Mucosa of stomach (tissue), 1 donor: ENCODE measurements around the gene C1orf210.

Source experiments
- H3K27me3 ChIP-seq: one replicate; pipeline ENCODE4 v1.7.0; 2013; ENCODE audit warnings: mild to moderate bottlenecking, low read length; ENCODE audit not compliant: control insufficient read depth, insufficient read depth
- H3K36me3 ChIP-seq: one replicate; pipeline ENCODE4 v1.7.0; 2013; ENCODE audit warnings: low read length; ENCODE audit not compliant: control insufficient read depth, insufficient read depth
- H3K4me1 ChIP-seq: one replicate; pipeline ENCODE4 v1.7.0; 2013; ENCODE audit warnings: mild to moderate bottlenecking, low read length; ENCODE audit not compliant: control insufficient read depth, insufficient read depth
- H3K4me3 ChIP-seq: one replicate; pipeline ENCODE4 v1.7.0; 2013; ENCODE audit warnings: low read length
- H3K9ac ChIP-seq: one replicate; pipeline ENCODE4 v1.7.0; 2013; ENCODE audit warnings: mild to moderate bottlenecking, low read length, moderate library complexity
- H3K9me3 ChIP-seq: one replicate; pipeline ENCODE4 v1.7.0; 2013; ENCODE audit warnings: mild to moderate bottlenecking, low read length, moderate library complexity; ENCODE audit not compliant: control insufficient read depth
- donor health status: Pancreatic carcinoma.

Gene C1orf210

DNA sequence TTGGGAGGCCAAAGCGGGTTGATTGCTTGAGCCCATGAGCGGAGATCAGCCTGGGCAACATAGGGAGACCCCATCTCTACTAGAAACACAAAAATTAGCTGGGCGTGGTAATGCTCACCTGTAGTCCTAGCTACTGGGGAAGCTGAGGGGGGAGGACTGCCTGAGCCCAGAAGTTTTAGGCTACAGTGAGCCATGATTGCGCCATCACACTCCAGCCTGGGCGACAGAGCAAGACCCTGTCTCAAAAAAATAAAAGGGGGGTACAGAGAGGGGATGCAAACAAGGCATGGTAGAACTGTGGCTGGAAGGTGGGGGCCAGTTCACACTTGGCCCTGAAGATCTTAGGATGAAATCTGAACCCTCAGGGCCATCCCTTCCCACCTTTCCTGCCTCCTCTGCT is 1.2 kb upstream of the C1orf210 start:
- Histone ChIP-seq H3K36me3 (no peaks in the 10 kb centered on the region), H3K4me3 (no peak overlapping the region), H3K9ac (peak overlapping the region; percentile 84)

GRCh38 chr1:43286115-43286514 is 734 bp upstream of the C1orf210 start:
- Histone ChIP-seq H3K27me3 (peaks cover 6% of the 10 kb centered on the region), H3K9ac (peak overlapping the region; percentile 84), H3K4me1 (peaks cover 46% of the 10 kb centered on the region), H3K4me3 (peak overlapping the region; percentile 96), H3K36me3 (no peaks in the 10 kb centered on the region), H3K9me3 (no peaks in the 10 kb centered on the region)

More for the DNA sequence above, 1.2 kb upstream of the C1orf210 start:
- Histone ChIP-seq H3K9me3 (no peaks in the 10 kb centered on the region), H3K27me3 (peaks cover 6% of the 10 kb centered on the region), H3K4me1 (peaks cover 46% of the 10 kb centered on the region)

DNA sequence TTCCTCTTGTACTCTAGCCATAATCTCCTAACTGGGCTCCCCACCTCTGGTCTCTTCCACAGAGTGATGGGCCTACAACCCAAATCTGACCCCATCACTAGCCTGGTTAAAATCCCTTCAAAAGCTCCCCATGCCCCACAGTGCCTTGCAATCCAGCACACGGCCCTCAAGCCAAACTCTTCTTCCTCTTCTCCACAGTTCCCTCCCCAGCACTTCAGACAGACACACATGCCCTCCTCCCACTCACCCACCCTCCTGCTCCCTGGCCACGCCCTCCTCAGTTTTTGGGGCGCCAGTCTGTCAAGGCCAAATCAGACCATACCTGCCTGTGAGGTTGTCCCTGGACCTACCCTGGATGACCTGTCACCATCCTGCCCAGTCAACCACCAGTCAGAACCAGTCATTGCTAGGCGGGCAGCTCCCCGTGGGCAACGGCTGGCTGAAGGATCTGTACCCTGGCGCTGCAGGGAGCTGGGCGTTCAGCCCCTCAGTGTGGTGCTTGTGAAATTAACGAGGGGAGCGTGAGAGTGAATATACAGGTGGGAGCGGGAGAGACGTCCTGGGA is 753 bp downstream of the C1orf210 start:
- peak overlapping the region; percentile 84 for H3K9ac ChIP-seq
- H3K4me3 ChIP-seq = peak overlapping the region; percentile 96

DNA sequence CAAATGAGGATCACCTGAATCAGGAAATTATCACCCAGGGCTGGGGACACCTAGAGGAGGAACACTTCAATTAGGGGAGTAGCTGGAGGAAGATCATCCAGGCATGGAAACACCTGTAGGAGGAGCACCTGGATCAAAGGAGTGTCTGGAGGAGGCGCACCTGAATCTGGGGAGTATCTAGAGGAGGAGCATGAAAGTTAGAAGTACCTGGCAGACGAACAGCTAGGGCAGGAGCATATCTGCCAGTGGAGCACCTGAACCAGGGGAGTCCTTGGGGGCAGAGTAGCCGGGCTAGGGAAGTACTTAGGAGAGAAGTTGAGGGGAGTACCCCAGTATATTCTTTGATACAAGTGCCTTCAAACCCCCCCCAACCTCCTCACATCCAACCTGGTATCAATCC is 1.3 kb downstream of the C1orf210 start:
- peak overlapping the region; percentile 84 for H3K9ac ChIP-seq
- H3K36me3 ChIP-seq = peaks cover 7% of the 10 kb centered on the region
- H3K27me3 ChIP-seq = peaks cover 6% of the 10 kb centered on the region
- H3K9me3 ChIP-seq = no peaks in the 10 kb centered on the region
- peak overlapping the region; percentile 96 for H3K4me3 ChIP-seq
- H3K4me1 ChIP-seq = peaks cover 37% of the 10 kb centered on the region

More for the DNA sequence above, 753 bp downstream of the C1orf210 start:
- Histone ChIP-seq H3K27me3 (peaks cover 6% of the 10 kb centered on the region), H3K9me3 (no peaks in the 10 kb centered on the region), H3K4me1 (peaks cover 40% of the 10 kb centered on the region), H3K36me3 (peaks cover 3% of the 10 kb centered on the region)

DNA sequence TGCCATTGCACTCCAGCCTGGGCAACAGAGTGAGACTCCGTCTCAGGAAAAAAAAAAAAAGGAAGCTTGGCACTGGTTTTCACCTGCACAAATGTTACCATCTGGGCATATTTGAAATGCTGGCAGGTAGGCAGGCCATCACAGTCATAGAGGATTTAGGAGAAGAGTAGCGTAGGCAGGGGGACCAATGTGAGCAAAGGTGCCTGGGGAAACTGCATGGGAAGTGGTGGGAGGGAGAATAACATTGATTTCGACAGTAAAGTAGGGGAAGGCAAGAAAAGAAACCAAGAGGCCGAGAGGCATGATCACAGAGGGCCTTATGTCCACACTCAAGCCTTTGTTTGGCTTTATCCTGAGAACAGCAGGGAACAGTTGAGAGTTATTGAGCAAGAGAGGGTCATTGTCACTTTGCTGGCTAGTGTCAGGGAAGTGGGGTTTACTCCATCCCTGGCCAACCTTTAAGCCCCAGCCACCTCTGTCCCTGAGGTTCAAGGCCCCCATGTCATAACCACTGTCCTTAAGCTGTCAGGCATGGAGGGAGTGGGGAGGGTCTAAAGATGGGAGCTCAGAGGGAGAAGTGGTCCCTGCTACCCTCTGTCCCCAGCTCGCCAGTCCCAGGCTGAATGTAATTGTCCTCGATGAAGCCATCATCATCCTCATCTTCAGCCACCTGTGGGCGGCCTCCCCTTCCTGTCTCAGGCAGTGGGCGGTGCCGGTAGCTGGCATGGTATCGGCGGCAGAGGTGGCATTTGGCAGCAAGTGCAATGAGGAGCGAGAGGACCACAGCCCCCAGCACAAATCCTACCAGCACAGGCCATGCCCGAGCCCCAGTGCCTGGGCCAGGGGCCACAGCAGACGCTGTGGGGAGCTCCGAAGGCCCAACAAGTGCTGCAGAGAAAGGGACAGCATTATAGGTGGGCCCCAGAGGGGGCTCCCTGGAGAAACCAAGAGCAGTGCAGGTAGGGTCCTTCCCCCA is 2.9 kb downstream of the C1orf210 start:
- Histone ChIP-seq H3K4me3 (no peak overlapping the region), H3K9me3 (no peaks in the 10 kb centered on the region), H3K27me3 (peaks cover 6% of the 10 kb centered on the region), H3K9ac (no peak overlapping the region), H3K36me3 (peaks cover 7% of the 10 kb centered on the region), H3K4me1 (peaks cover 30% of the 10 kb centered on the region)

GRCh38 chr1:43280692-43281091 is 4.7 kb downstream of the C1orf210 start:
- Histone ChIP-seq H3K4me1 (peaks cover 35% of the 10 kb centered on the region), H3K9me3 (no peaks in the 10 kb centered on the region), H3K4me3 (no peak overlapping the region), H3K27me3 (peaks cover 6% of the 10 kb centered on the region), H3K9ac (no peak overlapping the region), H3K36me3 (peaks cover 7% of the 10 kb centered on the region)

- Histone ChIP-seq H3K4me3 (no peak overlapping the region), H3K4me1 (peaks cover 38% of the 10 kb centered on the region), H3K36me3 (peaks cover 7% of the 10 kb centered on the region), H3K9ac (no peak overlapping the region), H3K9me3 (no peaks in the 10 kb centered on the region), H3K27me3 (no peaks in the 10 kb centered on the region)
Observed at GRCh38 chr1:43279666-43280065, 5.7 kb downstream of the C1orf210 start.

DNA sequence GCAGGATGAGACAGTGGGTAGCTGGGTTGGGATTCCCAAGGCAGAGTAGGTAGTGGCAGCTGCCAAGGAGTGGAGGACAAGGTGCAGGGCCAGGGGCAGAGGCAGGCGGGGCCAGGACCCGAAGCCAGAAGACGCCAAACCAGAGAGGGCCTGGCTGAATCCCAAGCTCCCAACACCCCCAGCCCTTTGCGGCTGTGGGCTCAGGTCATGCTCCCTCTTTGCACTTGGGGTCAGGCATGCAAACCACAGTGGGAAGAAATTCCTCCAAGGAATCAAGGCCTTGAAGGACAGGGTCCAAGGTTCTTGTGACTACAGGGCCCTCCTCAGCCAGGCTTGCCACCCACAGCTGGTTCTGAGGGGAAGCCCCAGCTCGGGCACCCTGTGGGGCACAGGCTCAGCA is 6.2 kb downstream of the C1orf210 start:
- H3K4me1 ChIP-seq = peaks cover 39% of the 10 kb centered on the region
- no peak overlapping the region for H3K4me3 ChIP-seq
- no peaks in the 10 kb centered on the region for H3K27me3 ChIP-seq
- H3K9ac ChIP-seq = no peak overlapping the region
- H3K9me3 ChIP-seq = no peaks in the 10 kb centered on the region
- H3K36me3 ChIP-seq = peaks cover 7% of the 10 kb centered on the region

- no peaks in the 10 kb centered on the region for H3K9me3 ChIP-seq
- H3K4me3 ChIP-seq = no peak overlapping the region
- H3K9ac ChIP-seq = no peak overlapping the region
- peaks cover 33% of the 10 kb centered on the region for H3K4me1 ChIP-seq
- no peaks in the 10 kb centered on the region for H3K27me3 ChIP-seq
- peaks cover 7% of the 10 kb centered on the region for H3K36me3 ChIP-seq
Observed at GRCh38 chr1:43277116-43277876, 8.1 kb downstream of the C1orf210 start.

DNA sequence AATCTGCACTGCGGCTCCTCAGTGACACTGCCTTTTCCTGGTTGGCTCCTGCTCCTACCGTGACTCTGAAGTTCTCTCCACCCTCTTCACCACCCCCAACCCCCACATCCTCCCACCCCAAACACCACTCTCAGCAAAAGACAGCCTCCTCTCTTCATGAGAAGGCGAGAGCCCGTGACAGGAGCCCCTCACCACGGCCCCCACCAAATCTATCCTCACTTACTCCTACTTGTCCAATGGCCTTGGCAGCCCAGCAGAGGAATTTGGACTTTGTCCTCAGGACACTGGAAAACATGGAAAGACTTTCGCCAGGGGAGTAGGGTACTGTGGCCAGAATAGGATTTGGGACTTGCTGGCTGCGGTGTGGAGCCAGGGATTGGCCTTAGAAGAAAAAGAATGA is 8.7 kb downstream of the C1orf210 start:
- no peaks in the 10 kb centered on the region for H3K9me3 ChIP-seq
- no peaks in the 10 kb centered on the region for H3K27me3 ChIP-seq
- H3K4me1 ChIP-seq = peaks cover 39% of the 10 kb centered on the region
- H3K36me3 ChIP-seq = peaks cover 7% of the 10 kb centered on the region
- no peak overlapping the region for H3K4me3 ChIP-seq
- H3K9ac ChIP-seq = no peak overlapping the region

DNA sequence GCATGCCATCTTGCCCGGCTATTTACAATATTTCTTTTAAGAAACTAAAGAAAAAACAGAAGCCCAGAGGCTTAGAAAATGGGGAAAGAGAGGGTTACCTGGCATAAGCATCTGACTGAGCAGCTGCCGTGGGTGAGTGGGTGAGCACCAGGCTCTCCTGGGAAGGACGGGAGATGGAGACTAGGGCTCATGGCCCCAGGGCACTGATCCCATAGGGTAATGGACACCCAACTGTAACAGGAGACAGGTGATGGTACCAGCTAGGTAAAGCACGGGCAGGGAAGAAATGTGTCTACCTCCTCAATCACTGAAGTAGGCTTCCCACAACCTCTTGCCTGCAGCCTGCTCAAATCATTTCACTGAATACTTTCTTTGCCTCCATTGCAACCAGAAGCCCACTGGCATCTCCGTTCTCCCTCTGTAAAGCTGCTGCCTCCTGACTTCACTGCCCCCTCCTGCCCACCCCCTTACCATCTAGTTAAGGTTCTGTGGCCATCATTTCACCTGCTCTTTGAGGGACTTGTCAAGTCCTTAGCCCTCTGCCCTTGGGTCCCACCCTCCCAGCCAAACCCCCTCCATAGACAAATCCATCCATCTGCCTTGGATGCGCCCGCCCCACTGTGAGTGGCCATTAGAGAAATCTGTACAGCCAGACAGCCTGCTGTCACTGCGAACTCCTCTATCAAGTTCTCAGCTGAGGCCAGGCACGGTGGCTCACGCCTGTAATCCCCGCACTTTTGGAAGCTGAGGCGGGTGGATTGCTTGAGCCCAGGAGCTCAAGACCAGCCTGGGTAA is 9.4 kb downstream of the C1orf210 start:
- H3K4me3 ChIP-seq = no peak overlapping the region
- no peak overlapping the region for H3K9ac ChIP-seq
- H3K9me3 ChIP-seq = no peaks in the 10 kb centered on the region
- peaks cover 7% of the 10 kb centered on the region for H3K36me3 ChIP-seq
- H3K4me1 ChIP-seq = peaks cover 42% of the 10 kb centered on the region
- H3K27me3 ChIP-seq = no peaks in the 10 kb centered on the region
